ENCODE measurements around the gene LAMA1. TPM values are rescaled to one million over a fixed set of nuclear protein-coding genes. Genes with fewer than 3 reads are reported as not detected.
"Not testable (repeated sequence)": the region's sequence is repeated elsewhere in the genome, so short reads cannot be mapped to it uniquely, and the experiment has no call there.

Gene LAMA1, protein sequence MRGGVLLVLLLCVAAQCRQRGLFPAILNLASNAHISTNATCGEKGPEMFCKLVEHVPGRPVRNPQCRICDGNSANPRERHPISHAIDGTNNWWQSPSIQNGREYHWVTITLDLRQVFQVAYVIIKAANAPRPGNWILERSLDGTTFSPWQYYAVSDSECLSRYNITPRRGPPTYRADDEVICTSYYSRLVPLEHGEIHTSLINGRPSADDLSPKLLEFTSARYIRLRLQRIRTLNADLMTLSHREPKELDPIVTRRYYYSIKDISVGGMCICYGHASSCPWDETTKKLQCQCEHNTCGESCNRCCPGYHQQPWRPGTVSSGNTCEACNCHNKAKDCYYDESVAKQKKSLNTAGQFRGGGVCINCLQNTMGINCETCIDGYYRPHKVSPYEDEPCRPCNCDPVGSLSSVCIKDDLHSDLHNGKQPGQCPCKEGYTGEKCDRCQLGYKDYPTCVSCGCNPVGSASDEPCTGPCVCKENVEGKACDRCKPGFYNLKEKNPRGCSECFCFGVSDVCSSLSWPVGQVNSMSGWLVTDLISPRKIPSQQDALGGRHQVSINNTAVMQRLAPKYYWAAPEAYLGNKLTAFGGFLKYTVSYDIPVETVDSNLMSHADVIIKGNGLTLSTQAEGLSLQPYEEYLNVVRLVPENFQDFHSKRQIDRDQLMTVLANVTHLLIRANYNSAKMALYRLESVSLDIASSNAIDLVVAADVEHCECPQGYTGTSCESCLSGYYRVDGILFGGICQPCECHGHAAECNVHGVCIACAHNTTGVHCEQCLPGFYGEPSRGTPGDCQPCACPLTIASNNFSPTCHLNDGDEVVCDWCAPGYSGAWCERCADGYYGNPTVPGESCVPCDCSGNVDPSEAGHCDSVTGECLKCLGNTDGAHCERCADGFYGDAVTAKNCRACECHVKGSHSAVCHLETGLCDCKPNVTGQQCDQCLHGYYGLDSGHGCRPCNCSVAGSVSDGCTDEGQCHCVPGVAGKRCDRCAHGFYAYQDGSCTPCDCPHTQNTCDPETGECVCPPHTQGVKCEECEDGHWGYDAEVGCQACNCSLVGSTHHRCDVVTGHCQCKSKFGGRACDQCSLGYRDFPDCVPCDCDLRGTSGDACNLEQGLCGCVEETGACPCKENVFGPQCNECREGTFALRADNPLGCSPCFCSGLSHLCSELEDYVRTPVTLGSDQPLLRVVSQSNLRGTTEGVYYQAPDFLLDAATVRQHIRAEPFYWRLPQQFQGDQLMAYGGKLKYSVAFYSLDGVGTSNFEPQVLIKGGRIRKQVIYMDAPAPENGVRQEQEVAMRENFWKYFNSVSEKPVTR (N-terminal part only)
- total RNA-seq (2014; rRNA removed; shearing (Covaris generic); ENCODE audit: low replicate concordance): 23.4 and 38.2 TPM in 2 replicates

DNA sequence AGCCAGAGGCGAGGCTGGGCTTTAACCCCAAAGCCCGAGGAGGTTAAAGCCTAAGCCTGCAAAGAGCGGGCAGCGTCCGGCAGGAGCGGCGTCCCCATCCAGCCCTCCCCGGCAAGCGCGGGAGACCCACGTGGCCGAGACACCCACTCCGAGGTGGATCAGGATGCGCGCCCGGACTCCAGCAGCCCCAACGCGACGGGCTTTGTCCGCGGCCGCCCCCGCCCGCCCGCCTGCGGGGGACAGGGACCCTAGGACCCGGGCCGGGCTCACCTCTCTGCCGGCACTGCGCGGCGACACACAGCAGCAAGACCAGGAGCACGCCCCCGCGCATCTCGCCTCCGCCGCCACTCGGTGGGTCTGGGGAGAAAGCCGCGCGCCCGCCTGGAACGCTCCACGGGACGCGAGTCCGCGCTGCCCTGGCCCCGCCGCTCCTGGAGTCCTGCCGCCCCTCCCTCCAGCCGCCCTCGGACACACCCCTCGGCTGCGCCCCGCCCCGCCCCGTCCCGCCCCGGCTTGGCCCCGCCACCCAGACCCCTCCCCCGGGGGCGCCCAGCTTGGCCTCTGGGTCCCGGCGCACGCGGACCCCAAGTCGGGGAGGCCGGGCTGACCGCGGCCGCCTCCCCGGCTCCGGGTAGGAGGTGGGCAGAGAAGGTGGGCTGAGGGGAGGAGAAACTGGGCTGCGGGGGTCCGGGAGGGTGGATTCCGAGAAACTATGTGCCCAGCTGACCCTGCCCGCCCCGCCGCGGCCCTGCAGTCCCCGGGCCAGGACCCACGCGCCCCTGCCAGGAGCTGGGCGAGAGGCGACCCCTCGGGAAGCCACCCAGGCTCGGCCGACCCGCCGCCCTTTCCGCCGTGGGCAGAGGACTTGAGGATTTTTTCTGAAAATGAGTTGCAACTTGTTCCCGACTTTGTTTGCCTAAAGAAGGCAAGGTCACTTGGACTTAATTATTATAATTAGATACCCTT is at the start of gene LAMA1:
LAMA1 (minus strand) TSS at position 408 of the 966 bp plus-strand sequence; CDS start at position 331, 77 bp downstream.
- DNase-seq (ENCODE audit: low read depth): peak; percentile 43
- in situ Hi-C loops (cut with HindIII; ENCODE audit: low pct_unique_long_range_greater_than_20kb, low sequenced_read_pairs): no loop called here

DNA sequence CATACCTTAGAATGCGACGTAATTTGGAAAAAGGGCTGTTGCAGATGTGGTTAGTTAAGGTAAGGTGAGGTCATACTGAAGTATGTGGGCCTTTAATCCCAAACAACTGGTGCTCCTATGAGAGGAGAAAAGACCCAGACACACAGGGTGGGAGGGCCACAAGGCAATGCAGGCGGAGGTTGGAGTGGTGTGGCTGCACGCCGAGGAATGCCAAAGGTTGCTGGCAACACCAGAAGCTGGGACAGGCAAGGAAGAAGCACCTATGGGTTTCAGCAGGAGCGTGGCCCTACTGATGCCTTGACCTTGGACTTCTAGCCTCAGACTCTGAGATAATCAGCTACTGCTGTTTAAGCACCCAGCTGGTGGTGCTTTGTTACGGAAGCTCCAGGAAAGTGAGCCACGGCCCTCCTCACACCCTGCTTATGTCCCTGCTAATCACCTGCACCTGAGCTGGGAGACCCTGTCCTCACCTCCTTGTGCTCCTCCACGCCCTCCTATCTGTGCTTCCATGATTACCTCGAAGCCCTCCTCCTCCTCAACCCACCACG is 48.3 kb upstream of the LAMA1 start:
- DNase-seq (ENCODE audit: low read depth): no peak
- in situ Hi-C loops (cut with HindIII; ENCODE audit: low pct_unique_long_range_greater_than_20kb, low sequenced_read_pairs): no loop called here

- DNase-seq (ENCODE audit: low read depth): no peak
- in situ Hi-C loops (cut with HindIII; ENCODE audit: low pct_unique_long_range_greater_than_20kb, low sequenced_read_pairs): no loop called here
Observed at GRCh38 chr18:7164323-7165004, 46.9 kb upstream of the LAMA1 start.

DNA sequence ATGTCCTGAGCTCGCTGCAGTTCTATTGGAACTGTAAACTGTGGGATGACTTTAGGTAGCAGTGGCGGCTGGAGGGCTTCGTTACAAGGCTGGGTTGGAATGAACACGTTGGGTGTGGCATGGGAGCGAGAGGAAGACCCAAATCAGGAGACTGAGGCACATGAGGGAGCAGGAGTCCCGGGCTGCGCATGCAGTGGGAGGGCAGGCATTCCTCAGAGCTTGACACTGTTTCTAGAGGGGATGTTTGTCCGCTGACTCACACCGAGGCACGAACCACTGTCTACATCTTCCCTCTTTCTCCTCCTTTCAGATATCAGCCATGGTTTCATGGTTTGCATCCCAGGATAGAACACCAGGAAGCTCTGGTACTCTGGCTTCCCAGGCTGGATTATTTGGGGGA is 40.6 kb upstream of the LAMA1 start:
- in situ Hi-C loops (cut with HindIII; ENCODE audit: low pct_unique_long_range_greater_than_20kb, low sequenced_read_pairs): no loop called here
- DNase-seq (ENCODE audit: low read depth): peak; percentile 39

DNA sequence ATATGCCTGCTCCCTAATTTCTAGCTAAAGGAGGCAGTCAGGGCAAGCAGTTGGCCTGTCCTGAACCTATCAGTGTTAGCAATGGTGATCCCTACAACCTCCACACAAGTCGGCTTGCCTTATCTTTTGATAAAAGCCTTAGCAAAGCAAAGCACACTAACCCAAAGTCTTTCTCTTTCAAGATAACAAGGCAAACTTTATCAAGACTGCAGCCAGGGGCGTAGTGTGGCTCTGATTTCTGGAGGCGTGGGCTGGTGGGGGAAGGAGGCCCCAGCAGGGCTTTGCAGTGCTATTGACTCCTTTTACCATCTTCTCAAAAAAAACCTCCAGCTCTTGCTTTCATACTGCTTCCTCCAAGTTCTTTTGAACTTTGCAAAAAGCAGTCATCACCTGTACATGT is 40.2 kb upstream of the LAMA1 start:
- DNase-seq (ENCODE audit: low read depth): no peak
- in situ Hi-C loops (cut with HindIII; ENCODE audit: low pct_unique_long_range_greater_than_20kb, low sequenced_read_pairs): no loop called here

DNA sequence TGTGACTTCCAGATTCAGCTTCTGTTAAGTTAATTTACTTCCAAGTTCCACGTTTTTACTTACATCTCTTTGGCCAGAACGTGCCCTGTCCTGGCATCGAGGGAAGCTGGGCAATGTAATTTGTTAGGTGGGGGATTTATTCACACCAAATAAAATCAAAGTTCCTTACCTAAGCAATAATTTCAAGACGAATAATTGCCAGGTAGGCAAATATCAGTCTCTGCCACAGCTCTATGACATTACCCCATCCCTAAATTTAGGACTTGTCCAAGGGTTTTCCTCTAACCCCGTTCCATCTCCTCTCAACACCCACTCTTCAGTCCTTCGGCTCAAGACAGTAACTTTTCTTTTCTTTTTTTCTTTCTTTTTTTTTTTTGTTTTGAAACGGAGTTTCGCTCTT is 38.3 kb upstream of the LAMA1 start:
- in situ Hi-C loops (cut with HindIII; ENCODE audit: low pct_unique_long_range_greater_than_20kb, low sequenced_read_pairs): no loop called here
- no peak for DNase-seq (ENCODE audit: low read depth)

DNA sequence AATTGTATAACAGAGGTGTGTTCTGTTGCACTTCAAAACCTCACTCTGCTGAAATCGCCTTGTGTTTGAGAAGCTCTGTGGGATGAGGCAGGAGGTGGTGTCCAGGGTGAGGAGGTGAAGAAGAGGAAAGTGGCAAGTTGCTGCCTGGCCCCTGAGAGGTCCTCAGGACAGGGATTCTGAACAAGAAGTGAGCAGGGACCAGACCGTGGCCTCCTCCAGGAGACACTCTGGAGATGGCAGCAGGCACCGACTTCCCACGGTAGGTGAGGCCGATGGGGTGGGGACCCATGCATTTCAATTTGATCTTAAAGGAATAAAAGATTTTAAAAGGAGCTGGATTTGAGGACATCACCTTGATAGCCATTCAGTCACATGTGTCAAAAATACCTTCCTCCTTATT is 37.5 kb upstream of the LAMA1 start:
- in situ Hi-C loops (cut with HindIII; ENCODE audit: low pct_unique_long_range_greater_than_20kb, low sequenced_read_pairs): no loop called here

GRCh38 chr18:7152440-7152839 is 34.8 kb upstream of the LAMA1 start:
- in situ Hi-C loops (cut with HindIII; ENCODE audit: low pct_unique_long_range_greater_than_20kb, low sequenced_read_pairs): no loop called here
- no peak for DNase-seq (ENCODE audit: low read depth)

More for the DNA sequence above, 37.5 kb upstream of the LAMA1 start:
- DNase-seq (ENCODE audit: low read depth): no peak

DNA sequence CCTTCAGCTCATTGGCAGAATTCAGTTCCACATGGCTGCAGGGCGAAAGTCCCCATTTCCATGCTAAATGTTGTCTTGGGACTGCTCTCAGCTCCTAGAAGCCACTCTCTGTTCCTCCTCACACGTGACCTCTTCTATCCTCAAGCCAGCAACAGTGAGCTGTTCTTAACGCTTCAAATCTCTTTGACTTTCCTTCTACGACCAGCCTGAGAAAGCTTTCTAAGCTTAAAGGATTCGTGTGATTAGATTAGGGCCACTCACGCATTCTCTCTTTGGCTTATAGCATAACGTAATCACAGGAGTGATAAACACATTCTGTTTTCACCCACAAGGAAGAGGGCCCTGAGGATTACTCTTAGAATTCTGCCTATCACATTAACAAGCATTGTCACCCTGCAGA is 29.8 kb upstream of the LAMA1 start:
- DNase-seq (ENCODE audit: low read depth): no peak
- in situ Hi-C loops (cut with HindIII; ENCODE audit: low pct_unique_long_range_greater_than_20kb, low sequenced_read_pairs): no loop called here

DNA sequence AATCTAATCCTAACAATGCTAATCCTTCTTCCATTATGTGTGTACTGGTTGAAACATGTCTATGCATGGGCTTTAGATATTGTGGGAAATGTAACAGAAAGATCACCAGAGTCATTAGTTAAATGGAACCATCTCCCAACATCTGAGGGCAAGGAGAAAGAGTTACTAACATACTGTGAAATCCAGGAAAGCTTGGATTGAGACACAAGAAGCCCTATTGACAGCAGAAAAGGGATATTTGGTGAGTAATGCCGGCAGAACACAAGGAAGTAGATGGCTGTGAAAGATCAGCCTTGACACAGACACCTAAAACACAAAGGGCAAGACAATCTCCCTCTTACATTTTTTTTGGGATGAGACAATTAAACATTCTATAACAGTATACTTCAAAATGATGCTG is 28.5 kb upstream of the LAMA1 start:
- no peak for DNase-seq (ENCODE audit: low read depth)
- in situ Hi-C loops (cut with HindIII; ENCODE audit: low pct_unique_long_range_greater_than_20kb, low sequenced_read_pairs): no loop called here

DNA sequence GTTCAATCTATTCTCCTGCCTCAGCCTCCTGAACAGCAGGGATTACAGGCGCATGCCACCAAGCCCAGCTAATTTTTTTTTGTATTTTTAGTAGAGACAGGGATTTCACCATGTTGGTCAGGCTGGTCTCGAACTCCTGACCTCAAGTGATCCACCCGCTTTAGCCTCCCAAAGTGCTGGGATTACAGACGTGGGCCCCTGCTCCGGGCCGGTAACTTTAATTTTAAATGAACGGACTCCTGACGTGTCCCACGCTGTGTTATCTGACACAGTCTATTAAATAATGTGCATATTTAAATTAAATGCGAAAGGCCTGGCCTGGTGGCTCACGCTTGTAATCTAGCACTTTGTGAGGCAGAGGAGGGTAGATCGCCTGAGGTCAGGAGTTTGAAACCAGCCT is 27.3 kb upstream of the LAMA1 start:
- DNase-seq (ENCODE audit: low read depth); in situ Hi-C loops (cut with HindIII; ENCODE audit: low pct_unique_long_range_greater_than_20kb, low sequenced_read_pairs): not testable (repeated sequence)

GRCh38 chr18:7141287-7141686 is 23.7 kb upstream of the LAMA1 start:
- in situ Hi-C loops (cut with HindIII; ENCODE audit: low pct_unique_long_range_greater_than_20kb, low sequenced_read_pairs): no loop called here
- no peak for DNase-seq (ENCODE audit: low read depth)

- in situ Hi-C loops (cut with HindIII; ENCODE audit: low pct_unique_long_range_greater_than_20kb, low sequenced_read_pairs): no loop called here
- DNase-seq (ENCODE audit: low read depth): no peak
Observed at GRCh38 chr18:7139409-7139808, 21.8 kb upstream of the LAMA1 start.

GRCh38 chr18:7133181-7133580 is 15.6 kb upstream of the LAMA1 start:
- in situ Hi-C loops (cut with HindIII; ENCODE audit: low pct_unique_long_range_greater_than_20kb, low sequenced_read_pairs): no loop called here
- DNase-seq (ENCODE audit: low read depth): peak; percentile 2

- in situ Hi-C loops (cut with HindIII; ENCODE audit: low pct_unique_long_range_greater_than_20kb, low sequenced_read_pairs): no loop called here
- DNase-seq (ENCODE audit: low read depth): no peak
Observed at GRCh38 chr18:7132356-7133150, 15.0 kb upstream of the LAMA1 start.

- in situ Hi-C loops (cut with HindIII; ENCODE audit: low pct_unique_long_range_greater_than_20kb, low sequenced_read_pairs): no loop called here
- no peak for DNase-seq (ENCODE audit: low read depth)
Observed at GRCh38 chr18:7122376-7122775, 4.8 kb upstream of the LAMA1 start.

Measured in Caki2 (cell line).